Bronchial epithelial cell (primary cell): ENCODE results near the gene NME7. TPM values are rescaled to one million over a fixed set of nuclear protein-coding genes. Genes with fewer than 3 reads are reported as not detected.

Experiments
- DNase-seq: peaks from one replicate; pipeline ENCODE4 v3.0.0-alpha.2; 2010; ENCODE audit warnings: low read depth
- FAIRE-seq: peaks from 2 replicates; lab custom pipeline; 2011; peaks lifted over from hg19 to GRCh38; lab: Jason Lieb, UNC
- H3K27me3 ChIP-seq: 2 replicates; pipeline ENCODE4 v1.5.1; 2011; ENCODE audit warnings: low read length; ENCODE audit not compliant: control insufficient read depth, insufficient read depth
- H3K36me3 ChIP-seq: 2 replicates; pipeline ENCODE4 v1.5.1; 2011; ENCODE audit warnings: low read length; ENCODE audit not compliant: control insufficient read depth, insufficient read depth
- H3K4me3 ChIP-seq: 2 replicates; pipeline ENCODE4 v1.5.1; 2011; ENCODE audit warnings: mild to moderate bottlenecking, low read depth, low read length, control low read depth
- CTCF ChIP-seq: IDR thresholded peaks from 2 replicates; pipeline ENCODE4 v1.5.1; 2011; ENCODE audit warnings: mild to moderate bottlenecking, moderate library complexity, low read length, control low read depth, inconsistent platforms; ENCODE audit not compliant: insufficient read depth, severe bottlenecking
- total RNA-seq: library from RNA; depleted of rRNA; stranded (reverse); fragments of >200 nt; gene quantifications from 2 replicates; pipeline ENCODE4 v1.2.1, GENCODE V29; 2014

NME7 gene
- total RNA-seq, 1 donor from 2014 or later: 11.6 TPM

GRCh38 chr1:169117014-169117413 is 250.6 kb downstream of the NME7 start:
- FAIRE-seq: no peak
- no peak for DNase-seq
- no peak overlapping the region for H3K4me3 ChIP-seq
- no peaks in the 10 kb centered on the region for H3K27me3 ChIP-seq
- no peak for TF ChIP-seq CTCF
- peaks cover 3% of the 10 kb centered on the region for H3K36me3 ChIP-seq

- peak; percentile 93 for DNase-seq
- Histone ChIP-seq H3K36me3 (peaks cover 6% of the 10 kb centered on the region), H3K27me3 (no peaks in the 10 kb centered on the region), H3K4me3 (no peak overlapping the region)
- no peak for FAIRE-seq
- no peak for TF ChIP-seq CTCF
These were observed 251.6 kb downstream of the NME7 start for GRCh38 chr1:169115891-169116585.

GRCh38 chr1:169113613-169114119 is 253.9 kb downstream of the NME7 start:
- Histone ChIP-seq H3K4me3 (no peak overlapping the region), H3K27me3 (no peaks in the 10 kb centered on the region), H3K36me3 (peaks cover 6% of the 10 kb centered on the region)
- DNase-seq (peak; percentile 96), FAIRE-seq (peak; percentile 13)
- TF ChIP-seq CTCF: no peak

DNA sequence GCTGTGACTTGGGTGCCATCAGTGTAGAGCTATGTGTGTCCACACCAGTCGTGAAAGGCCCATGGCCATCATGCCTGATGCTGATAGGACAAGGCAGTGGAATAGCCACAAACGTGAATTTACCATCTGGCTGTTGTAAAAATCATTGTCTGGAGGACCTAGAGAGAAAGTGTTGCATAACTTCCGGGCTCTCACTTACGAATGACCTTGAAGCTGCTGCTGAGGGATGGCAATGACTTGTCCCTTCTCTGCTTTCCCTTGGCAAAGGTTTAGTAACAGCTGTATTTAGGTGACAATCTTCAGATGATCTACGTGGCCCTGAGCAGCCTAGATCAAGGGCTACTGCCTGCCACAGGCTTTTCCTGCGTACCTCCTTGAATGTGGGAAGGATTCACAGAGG is 255.4 kb downstream of the NME7 start:
- FAIRE-seq (no peak), DNase-seq (no peak)
- H3K4me3 ChIP-seq: no peak overlapping the region
- H3K27me3 ChIP-seq: no peaks in the 10 kb centered on the region
- TF ChIP-seq CTCF: no peak
- H3K36me3 ChIP-seq: peaks cover 6% of the 10 kb centered on the region

DNA sequence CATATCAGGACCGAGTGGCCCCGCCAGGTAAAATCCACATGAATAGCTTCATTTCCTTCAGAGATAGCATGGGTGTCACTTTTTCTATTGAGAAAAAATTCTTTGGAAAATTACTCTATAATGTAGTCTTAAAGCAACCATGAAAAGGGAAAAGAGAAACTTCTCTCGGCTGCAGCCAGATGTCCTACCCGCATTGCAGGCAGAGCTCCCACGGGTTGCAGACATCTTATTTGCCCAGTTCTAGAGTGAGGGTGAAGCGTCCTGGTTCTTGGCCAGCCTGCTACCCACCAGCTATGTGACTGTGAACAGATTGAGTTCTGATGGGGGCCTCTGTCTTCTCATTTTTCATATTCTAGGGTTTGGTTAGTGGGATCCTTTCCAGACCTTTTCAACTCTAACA is 256.1 kb downstream of the NME7 start:
- TF ChIP-seq CTCF: no peak
- no peak overlapping the region for H3K4me3 ChIP-seq
- H3K36me3 ChIP-seq: peaks cover 6% of the 10 kb centered on the region
- FAIRE-seq (no peak), DNase-seq (no peak)
- H3K27me3 ChIP-seq: no peaks in the 10 kb centered on the region
